Stomach (tissue), 4 donors: Measurements from ENCODE around the gene ETFDH.

Source experiments
- CTCF ChIP-seq, 7 experiments: fragments of 450-650 bp in 4 of 7; fragments of 200-600 bp in 3 of 7; sonication (generic) in 3 of 7; IDR thresholded peaks; one replicate each; pipeline ENCODE4 v1.5.1; 2016 to 2019; ENCODE audit warnings: antibody characterized with exemption in 7 of 7, control low read depth in 2 of 7, mild to moderate bottlenecking in 1 of 7
- EP300 ChIP-seq: sonication (generic); formaldehyde crosslinking; IDR thresholded peaks from one replicate; pipeline ENCODE4 v1.6.1; 2017; ENCODE audit warnings: antibody characterized with exemption
- POLR2A ChIP-seq, 4 donors: fragments of 450-650 bp; IDR thresholded peaks; one replicate each; pipeline ENCODE4 v1.6.1; 2016; ENCODE audit warnings: antibody characterized with exemption in 4 of 4, control low read depth in 2 of 4, mild to moderate bottlenecking in 1 of 4, moderate library complexity in 1 of 4
- POLR2AphosphoS5 ChIP-seq, 3 donors: sonication (generic); formaldehyde crosslinking; IDR thresholded peaks; one replicate each; pipeline ENCODE4 v1.6.1; 2016; ENCODE audit warnings: antibody characterized with exemption in 3 of 3

GRCh38 chr4:158678767-158679166 is 6.7 kb downstream of the ETFDH start:
- TF ChIP-seq CTCF (IDR thresholded peaks at IDR 0.05), result no peak
- no peak for TF ChIP-seq POLR2A (IDR thresholded peaks at IDR 0.05)
- no peak for TF ChIP-seq EP300
- TF ChIP-seq POLR2AphosphoS5 (IDR thresholded peaks at IDR 0.05), result no peak
